Neural cell (in vitro differentiated cells): ENCODE results near the gene LRRC49.

ENCODE experiments used
- CTCF ChIP-seq: fragments of 450-650 bp; IDR thresholded peaks from 2 replicates; pipeline ENCODE4 v1.5.1; 2014; ENCODE audit warnings: antibody characterized with exemption, mild to moderate bottlenecking, moderate library complexity; ENCODE audit not compliant: poor library complexity, severe bottlenecking
- EP300 ChIP-seq: fragments of 450-650 bp; conservative IDR thresholded peaks from 2 replicates; pipeline ENCODE4 v1.6.1; 2014; ENCODE audit warnings: antibody characterized with exemption, mild to moderate bottlenecking, moderate library complexity; ENCODE audit not compliant: poor library complexity, severe bottlenecking
- EZH2 ChIP-seq: fragments of 200-600, 300-800 bp; shearing (Covaris generic), sonication (generic); IDR thresholded peaks from 2 replicates; pipeline ENCODE4 v1.6.1; 2014; ENCODE audit warnings: antibody characterized with exemption, low read length, borderline replicate concordance, mild to moderate bottlenecking; ENCODE audit not compliant: insufficient read depth, poor library complexity, severe bottlenecking
- MXI1 ChIP-seq: fragments of 450-650 bp; conservative IDR thresholded peaks from 2 replicates; pipeline ENCODE4 v1.6.1; 2014; ENCODE audit warnings: antibody characterized with exemption, mild to moderate bottlenecking; ENCODE audit not compliant: poor library complexity, severe bottlenecking
- POLR2AphosphoS5 ChIP-seq: IDR thresholded peaks from 2 replicates; pipeline ENCODE4 v1.6.1; 2012
- RAD21 ChIP-seq: fragments of 450-650 bp; conservative IDR thresholded peaks from 2 replicates; pipeline ENCODE4 v1.6.1; 2014; ENCODE audit warnings: antibody characterized with exemption, mild to moderate bottlenecking, moderate library complexity
- TF ChIP-seq, protein P1 (sequence below): IDR thresholded peaks from 2 replicates; pipeline ENCODE4 v1.6.1; 2012; ENCODE audit warnings: borderline replicate concordance

DNA sequence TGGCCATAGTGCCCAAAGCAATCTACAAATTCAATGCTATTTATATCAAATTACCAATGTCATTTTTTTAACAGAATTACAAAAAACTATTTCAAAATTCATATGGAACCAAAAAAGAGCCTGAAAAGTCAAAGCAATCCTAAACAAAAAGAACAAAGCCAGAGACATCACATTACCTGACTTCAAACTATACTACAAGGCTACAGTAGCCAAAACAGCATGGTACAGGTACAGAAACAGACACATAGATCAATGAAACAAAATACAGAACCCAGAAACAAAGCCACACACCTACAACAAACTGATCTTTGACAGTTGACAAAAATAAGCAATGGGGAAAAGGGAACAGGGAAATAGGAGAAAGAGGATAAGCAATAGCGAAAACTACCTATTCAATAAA lies 196.1 kb downstream of the LRRC49 start:
- no peak for TF ChIP-seq CTCF
- TF ChIP-seq MXI1 = no peak
- no peak for TF ChIP-seq EZH2
- TF ChIP-seq EP300 = no peak
- TF ChIP-seq RAD21 = no peak
- TF ChIP-seq, protein P1, sequence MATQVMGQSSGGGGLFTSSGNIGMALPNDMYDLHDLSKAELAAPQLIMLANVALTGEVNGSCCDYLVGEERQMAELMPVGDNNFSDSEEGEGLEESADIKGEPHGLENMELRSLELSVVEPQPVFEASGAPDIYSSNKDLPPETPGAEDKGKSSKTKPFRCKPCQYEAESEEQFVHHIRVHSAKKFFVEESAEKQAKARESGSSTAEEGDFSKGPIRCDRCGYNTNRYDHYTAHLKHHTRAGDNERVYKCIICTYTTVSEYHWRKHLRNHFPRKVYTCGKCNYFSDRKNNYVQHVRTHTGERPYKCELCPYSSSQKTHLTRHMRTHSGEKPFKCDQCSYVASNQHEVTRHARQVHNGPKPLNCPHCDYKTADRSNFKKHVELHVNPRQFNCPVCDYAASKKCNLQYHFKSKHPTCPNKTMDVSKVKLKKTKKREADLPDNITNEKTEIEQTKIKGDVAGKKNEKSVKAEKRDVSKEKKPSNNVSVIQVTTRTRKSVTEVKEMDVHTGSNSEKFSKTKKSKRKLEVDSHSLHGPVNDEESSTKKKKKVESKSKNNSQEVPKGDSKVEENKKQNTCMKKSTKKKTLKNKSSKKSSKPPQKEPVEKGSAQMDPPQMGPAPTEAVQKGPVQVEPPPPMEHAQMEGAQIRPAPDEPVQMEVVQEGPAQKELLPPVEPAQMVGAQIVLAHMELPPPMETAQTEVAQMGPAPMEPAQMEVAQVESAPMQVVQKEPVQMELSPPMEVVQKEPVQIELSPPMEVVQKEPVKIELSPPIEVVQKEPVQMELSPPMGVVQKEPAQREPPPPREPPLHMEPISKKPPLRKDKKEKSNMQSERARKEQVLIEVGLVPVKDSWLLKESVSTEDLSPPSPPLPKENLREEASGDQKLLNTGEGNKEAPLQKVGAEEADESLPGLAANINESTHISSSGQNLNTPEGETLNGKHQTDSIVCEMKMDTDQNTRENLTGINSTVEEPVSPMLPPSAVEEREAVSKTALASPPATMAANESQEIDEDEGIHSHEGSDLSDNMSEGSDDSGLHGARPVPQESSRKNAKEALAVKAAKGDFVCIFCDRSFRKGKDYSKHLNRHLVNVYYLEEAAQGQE = no peak
- no peak for TF ChIP-seq POLR2AphosphoS5
